HPDE6-E6E7 (cell line): ENCODE measurements around the gene NXT1.
"Not testable (repeated sequence)": the region's sequence is repeated elsewhere in the genome, so short reads cannot be mapped to it uniquely, and the experiment has no call there.

Source experiments
- DNase-seq: peaks from one replicate; pipeline ENCODE4 v3.0.0; 2011; ENCODE audit warnings: missing footprints; ENCODE audit errors: extremely low spot score

Gene NXT1

DNA sequence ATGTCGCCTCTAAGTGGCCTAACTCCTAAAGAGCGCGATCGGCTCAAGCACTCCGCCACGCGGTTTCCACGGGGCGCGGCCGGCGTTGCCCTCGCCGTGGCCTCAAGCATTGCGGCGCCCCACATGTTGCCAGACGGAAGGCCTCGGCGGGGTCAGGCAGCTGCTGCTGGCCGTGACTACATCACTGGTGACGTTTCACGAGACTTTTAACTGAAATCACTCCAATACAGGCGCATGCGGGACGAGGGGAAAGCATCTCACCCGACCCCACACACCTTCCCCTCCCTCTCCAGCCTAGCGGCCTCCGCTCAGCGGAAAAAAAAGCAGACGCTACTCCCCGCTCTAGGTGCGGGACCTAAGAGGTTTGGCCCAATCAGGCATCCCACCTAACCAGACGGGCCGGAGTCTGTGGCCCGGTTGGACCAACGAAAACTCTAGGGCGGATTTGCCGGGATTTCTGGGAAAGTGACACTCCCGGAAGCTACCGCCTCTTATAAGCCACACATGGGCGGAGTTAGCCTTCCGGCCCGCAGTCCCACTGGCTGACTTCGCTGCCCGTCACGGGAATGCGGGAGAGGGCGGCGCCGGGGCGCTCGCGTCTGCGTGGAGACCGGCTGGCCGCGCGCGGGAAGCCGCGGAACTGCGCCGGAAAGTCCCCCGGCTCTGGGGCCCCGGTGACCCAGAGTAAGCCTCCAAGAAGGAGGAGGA is at the start of gene NXT1:
TSS of gene NXT1 (plus strand) at position 596 of the 708 bp plus-strand sequence. CDS start 3,251 bp downstream, outside the sequence.
- DNase-seq, result peak; percentile 96

DNA sequence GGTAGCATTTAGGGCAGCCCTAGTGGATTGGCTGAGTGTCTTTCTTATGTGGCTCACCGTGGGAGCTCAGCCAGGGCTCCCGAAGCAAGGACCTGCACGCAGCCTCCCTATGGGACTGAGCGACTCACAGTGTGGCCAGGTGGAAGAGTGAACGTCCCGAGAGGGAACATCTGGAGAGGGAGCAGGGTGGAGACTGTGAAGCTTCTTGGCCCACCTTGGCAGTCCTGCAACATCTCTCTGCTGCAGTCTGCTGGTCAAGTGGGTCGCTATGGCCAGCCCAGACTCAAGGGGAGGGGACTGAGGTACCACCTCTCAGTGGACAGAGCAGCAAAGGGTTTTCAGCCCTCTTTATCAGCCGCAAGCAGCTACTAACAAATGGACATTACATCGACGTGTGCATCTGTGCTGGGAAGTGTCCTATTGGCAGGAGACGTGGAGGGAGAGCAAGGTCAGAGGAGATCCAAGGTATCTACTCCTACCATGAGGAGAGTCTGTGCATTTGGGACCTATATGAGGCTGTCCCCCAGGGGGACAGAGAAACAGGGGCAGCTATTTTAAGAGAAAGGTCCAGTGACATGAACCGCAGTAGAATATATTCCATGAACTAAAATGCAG is 49.0 kb upstream of the NXT1 start:
- DNase-seq, result no peak

GRCh38 chr20:23302386-23302785 is 48.2 kb upstream of the NXT1 start:
- DNase-seq, result no peak

DNA sequence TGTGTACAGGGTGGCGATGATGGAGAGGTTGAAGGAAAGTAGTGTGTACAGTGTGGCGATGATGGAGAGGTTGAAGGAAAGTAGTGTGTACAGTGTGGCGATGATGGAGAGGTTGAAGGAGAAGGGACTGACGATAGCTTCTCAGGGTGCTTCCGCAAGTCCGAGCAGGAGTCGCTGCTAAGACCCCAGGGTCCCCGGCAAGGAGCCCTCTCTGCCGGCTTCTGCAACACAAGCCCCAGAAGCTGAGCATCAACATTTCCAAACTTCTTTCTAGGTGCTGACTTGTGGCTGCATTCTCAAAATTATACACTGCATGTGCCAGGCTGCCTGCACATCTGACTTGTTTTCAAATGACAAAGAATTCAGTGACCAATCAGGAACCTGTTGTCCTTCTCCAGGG is 47.8 kb upstream of the NXT1 start:
- no peak for DNase-seq

DNA sequence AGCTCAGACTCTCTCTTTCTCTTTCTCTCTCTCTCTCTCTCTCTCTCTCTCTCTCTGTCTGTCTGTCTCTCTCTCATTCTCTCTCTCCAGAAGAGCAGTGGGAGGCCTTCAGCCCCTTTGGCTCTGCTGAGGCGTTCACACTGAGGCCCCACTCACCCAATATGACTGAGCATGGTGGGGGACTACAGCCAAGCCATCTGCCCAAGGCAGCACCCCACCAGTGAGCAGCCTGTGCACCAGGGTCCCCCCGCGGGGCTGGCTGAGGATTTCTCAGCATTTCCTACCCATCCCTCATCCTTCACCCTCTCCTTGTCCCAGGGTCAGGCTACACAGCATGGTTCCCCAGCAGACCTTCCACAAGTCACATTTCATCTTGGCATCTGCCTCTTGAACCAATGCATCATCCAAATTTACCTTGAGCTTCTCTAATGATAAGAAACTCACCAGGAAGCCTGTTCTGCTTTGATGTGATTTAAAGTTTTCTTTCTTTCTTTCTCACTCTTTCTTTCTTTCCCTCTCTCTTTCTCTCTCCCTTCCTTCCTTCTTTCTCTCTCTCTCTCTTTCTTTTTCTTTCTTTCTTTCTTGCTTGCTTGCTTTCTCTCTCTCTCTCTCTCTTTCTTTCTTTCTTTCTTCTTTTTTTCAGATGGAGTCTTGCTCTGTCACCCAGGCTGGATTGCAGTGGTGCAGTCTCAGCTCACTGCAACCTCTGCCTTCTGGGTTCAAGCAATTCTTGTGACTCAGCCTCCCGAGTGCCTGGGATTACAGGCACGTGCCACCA is 47.1 kb upstream of the NXT1 start:
- no peak for DNase-seq

DNA sequence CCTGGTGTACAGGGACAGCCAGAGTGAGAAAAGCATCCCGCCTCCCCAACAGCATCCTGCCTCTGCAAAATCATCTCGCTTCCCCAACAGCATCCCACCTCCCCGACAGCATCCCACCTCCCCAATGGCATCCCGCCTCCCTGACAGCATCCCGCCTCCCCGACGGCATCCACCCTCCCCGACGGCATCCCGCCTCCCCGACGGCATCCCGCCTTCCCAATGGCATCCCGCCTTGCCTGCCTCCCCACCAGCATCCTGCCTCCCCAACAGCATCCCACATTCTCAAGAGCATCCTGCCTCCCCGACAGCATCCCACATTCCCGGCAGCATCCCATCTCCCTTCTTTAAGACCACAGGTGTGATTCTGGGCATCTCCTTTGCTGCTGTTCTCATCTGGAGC is 46.0 kb upstream of the NXT1 start:
- DNase-seq, result no peak

GRCh38 chr20:23305098-23305497 is 45.5 kb upstream of the NXT1 start:
- no peak for DNase-seq

GRCh38 chr20:23307393-23307792 is 43.2 kb upstream of the NXT1 start:
- not testable (repeated sequence) for DNase-seq

- DNase-seq, result no peak
Measured at GRCh38 chr20:23308024-23308423, 42.6 kb upstream of the NXT1 start.

DNA sequence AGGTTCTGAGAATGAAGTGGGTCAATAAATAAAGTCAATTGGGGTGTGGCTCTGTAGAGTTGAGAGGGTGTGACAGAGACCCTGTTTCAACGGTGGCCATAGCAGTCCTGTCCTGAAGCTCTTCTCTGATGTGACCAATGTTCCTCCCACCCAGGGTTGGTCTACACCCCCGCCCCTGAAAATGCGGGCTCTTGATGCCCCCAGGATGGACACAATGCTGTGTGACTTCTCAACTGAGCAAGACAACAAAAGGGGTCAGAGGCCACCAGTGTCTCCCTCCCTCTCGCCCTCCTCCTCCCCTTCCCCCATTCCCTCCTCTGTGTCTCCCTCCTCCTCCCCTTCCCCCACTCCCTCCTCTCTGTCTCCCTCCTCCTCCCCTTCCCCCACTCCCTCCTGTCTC is 41.7 kb upstream of the NXT1 start:
- no peak for DNase-seq

- DNase-seq, result no peak
Measured at GRCh38 chr20:23309781-23310180, 40.8 kb upstream of the NXT1 start.

DNA sequence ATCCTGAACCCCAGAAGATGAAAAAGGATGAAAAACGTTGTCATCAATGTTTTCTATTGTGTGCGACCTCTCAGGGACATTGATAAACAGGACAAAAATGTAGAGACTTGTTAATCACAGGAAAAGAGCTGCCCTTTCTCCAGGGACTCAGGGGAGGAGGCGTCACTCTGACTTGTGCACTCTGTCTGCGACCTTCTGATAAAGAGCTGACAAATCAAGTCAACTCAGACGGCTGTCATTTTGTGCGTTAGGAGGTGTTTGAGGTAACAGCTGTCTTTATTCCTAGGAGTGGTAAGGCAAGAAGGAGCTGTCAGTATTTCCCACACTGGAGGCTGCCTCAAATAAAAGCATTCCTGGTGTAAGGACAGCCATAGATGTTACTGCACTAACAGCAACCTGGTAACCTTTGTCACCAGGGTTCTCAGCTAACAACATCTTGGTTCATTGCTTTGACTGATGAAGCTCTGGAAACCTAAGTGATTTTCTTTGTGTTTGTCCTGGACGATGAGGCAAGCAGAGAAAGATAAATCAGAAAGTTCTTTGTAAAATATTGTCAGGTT is 38.6 kb upstream of the NXT1 start:
- DNase-seq, result no peak

- DNase-seq, result no peak
Measured at GRCh38 chr20:23313271-23313670, 37.3 kb upstream of the NXT1 start.

DNA sequence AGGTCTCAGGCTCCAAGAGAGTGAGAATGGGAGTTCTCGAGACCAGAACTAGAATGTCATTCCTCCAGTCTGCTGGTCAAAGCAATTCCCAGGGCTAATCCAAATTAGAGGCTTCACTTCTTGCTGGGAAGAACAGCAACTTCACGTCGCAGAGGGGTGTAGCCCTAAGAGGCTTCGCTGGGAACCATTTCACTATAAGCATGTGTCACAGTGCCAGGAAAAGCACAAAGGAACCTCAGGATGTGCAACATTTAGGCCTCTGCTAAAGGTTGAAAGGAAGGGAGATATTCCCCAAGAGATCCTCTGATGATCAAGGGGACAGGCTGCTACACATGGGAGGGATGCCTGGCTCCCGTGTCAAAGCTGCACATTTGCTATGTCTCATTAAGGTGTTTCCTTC is 35.9 kb upstream of the NXT1 start:
- no peak for DNase-seq

DNA sequence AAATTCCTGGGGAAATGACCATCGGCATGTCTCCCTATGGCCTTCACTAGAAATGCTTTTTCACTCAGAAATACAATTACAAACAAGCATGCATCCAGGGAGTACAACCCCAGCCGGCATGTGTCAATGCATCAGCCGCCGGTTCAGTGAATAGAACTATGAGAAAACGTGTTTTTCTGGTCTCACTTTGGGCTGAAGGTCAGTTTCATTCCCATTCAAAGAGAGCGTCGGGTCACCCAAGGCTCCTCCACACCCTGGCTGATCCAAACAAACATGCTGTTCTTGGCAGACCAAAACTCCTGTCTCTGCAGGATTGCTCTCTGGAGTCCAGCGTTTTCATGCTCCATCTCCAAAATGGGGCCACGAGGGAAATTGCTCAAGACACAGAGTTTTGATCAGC is 35.5 kb upstream of the NXT1 start:
- DNase-seq, result no peak

DNA sequence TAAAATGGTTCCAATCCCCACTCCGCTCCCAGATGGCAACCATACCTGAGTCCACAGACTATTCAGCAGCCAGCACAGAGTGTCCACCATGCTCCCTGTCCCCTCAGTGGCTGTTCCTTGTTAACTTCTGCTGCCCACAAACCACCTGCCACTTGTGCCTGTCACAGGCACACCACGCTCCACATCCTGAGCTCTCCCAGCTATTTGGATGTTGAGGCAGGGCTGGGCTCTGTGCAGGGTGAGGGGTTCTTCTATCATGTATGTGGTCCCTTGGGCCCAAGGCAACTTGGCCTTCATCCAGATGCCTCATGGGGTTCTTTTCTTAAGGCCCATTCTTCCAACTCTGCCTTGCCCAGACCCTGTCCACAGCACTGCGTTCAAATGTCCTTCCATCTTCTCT is 34.0 kb upstream of the NXT1 start:
- DNase-seq, result no peak

- no peak for DNase-seq
Measured at GRCh38 chr20:23317081-23317480, 33.5 kb upstream of the NXT1 start.

- DNase-seq, result no peak
Measured at GRCh38 chr20:23318347-23318746, 32.2 kb upstream of the NXT1 start.

DNA sequence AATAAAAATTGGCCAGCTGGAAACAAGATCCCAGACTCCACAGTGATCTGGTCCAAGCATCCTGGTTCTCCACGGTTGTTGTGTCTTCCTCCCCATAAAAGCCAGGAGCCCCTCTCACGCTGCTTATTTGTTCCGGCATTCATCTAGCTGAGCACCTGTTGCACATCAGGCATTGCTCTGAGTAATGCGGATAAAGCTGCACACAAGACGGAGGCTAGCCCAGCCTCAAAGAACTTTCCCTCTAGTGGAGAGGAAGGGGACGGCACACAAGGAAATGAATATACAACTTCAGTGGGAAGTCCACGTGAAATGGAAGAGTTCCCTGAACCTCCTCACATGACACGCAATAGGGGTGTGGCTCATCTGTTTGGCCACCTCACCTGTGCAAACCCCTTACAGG is 30.3 kb upstream of the NXT1 start:
- no peak for DNase-seq

DNA sequence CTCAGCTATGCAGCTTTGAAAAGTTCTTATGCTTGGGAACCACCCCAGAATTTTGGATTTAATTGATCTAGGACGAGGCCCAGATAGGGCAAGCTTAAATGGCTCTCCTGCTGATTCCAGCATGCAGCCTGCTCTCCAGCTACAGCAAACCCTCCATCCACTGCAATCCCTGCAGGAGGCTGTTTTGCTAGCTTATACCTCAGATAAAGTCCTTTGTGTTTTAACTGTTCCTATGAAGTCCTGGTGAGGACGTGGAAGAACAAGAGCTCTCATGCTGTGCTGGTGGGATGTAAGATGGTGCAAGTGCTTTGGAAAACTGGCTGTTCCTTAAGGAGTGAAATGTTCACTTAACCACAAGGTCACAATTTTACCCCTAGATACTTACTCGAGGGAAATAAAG is 25.5 kb upstream of the NXT1 start:
- no peak for DNase-seq

DNA sequence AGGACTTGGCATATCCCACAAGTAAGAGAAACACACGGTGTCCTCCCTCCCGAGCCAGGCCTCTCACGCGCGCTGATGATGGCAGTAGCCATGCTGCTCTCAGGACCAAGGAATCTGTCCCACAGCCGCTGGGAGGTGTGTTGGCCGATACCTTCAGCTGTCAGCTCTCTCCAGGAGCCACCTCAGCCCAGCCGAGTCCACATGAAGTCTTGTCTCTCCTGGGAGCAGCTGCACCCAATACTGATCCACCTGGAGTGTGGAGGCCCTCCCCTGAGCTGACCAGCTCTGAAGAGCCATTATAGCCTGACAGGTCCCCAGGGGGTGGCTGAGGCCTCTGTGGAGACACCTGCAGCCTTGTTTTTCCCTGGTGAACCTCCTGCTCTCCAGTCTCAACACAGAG is 23.8 kb upstream of the NXT1 start:
- DNase-seq, result no peak

- no peak for DNase-seq
Measured at GRCh38 chr20:23327617-23328333, 22.8 kb upstream of the NXT1 start.
